AG10803 (cell line): ENCODE data around the gene ABCA2.

Source experiments
- DNase-seq: peaks from one replicate; pipeline ENCODE4 v3.0.0; 2010; ENCODE audit warnings: low read depth
- H3K4me3 ChIP-seq: 2 replicates; pipeline ENCODE4 v1.5.1; 2011; ENCODE audit warnings: mild to moderate bottlenecking, low read length, control low read depth
- CTCF ChIP-seq: conservative IDR thresholded peaks from 2 replicates; pipeline ENCODE4 v1.5.1; 2011; ENCODE audit warnings: mild to moderate bottlenecking, low read length, control low read depth, inconsistent platforms

ABCA2 gene

DNA sequence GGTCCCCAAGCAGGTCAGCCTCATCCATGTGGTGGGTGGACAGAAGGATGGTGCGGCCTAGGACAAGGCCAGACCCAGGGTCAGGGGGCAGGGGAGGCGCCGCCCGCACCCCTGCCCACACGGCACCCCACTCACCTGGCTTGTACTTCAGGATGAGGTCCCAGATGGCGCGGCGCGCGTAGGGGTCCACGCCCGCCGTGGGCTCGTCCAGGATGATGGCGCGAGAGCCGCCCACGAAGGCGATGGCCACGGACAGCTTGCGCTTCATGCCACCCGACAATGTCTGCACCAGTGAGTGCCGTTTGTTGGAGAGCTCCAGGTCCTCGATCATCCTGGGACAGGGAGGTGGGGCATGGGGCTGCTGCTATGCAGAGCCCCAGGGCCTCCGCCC is 12.5 kb downstream of the ABCA2 start:
- no peak for DNase-seq
- no peak for TF ChIP-seq CTCF

GRCh38 chr9:137014776-137015539 is 13.1 kb downstream of the ABCA2 start:
- no peak overlapping the region for H3K4me3 ChIP-seq
- no peak for DNase-seq
- TF ChIP-seq CTCF: no peak

More for the DNA sequence above, 12.5 kb downstream of the ABCA2 start:
- H3K4me3 ChIP-seq: no peak overlapping the region

DNA sequence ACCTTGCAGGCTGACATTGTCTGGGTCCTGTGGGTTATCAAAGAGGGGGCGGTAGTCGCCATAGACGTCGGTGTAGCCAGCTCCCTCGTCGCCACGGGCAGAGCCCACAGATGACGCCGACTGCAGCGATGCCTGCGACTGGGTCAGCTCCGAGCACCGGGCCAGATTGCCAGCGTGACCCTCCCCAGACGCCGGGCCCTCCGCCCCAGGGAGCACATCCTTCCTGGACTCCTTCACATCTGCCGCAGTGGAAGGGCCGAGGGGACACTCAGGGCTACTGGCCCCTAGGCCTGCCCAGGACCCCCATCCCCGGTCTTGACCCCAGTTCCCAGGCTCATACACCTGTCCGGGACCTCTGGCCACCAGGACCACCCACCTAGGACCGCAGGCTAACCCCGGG is 13.9 kb downstream of the ABCA2 start:
- no peak for DNase-seq
- no peak overlapping the region for H3K4me3 ChIP-seq
- no peak for TF ChIP-seq CTCF

DNA sequence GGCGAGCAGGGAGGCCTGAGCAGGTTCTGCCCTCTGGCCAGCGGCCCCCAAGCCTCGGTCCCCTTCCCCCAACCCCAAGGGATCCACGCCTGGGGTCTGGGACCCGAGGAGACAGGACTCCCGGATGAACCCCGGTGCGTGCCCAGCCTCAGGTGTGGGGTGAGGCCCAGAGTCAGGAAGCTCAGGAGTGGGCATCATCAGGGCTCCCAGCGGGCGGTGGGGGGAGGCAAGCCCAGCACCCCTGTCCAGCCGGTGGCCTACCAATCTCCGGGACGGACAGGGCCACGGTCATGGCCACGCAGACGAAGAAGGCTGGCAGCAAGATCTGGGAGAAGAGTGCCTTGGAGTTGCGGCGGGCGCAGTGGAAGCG is 14.5 kb downstream of the ABCA2 start:
- no peak for TF ChIP-seq CTCF

GRCh38 chr9:137012694-137013570 is 15.1 kb downstream of the ABCA2 start:
- no peak for DNase-seq
- TF ChIP-seq CTCF: no peak
- no peak overlapping the region for H3K4me3 ChIP-seq

More for the DNA sequence above, 14.5 kb downstream of the ABCA2 start:
- H3K4me3 ChIP-seq: no peak overlapping the region
- no peak for DNase-seq

- no peak overlapping the region for H3K4me3 ChIP-seq
- DNase-seq: no peak
- TF ChIP-seq CTCF: no peak
These were observed 15.9 kb downstream of the ABCA2 start for GRCh38 chr9:137011907-137012675.
